ENCODE data around the gene ARHGAP26. TPM values are rescaled to one million over a fixed set of nuclear protein-coding genes. Genes with fewer than 3 reads are reported as not detected.
A peak's percentile ranks its signal among the peaks of the same experiment; 100 is the strongest.

ARHGAP26 gene
- total RNA-seq, 1 experiment from 2014 or later, result 11.8 TPM

GRCh38 chr5:143065996-143066522, 295.9 kb downstream of the ARHGAP26 start:
- in situ Hi-C loops (cut with HindIII; ENCODE audit: low pct_unique_long_range_greater_than_20kb, low sequenced_read_pairs), result no loop called here
- no peak for DNase-seq (ENCODE audit: low read depth, low spot score)

- in situ Hi-C loops (cut with HindIII; ENCODE audit: low pct_unique_long_range_greater_than_20kb, low sequenced_read_pairs), result no loop called here
- DNase-seq (ENCODE audit: low read depth, low spot score), result no peak
Measured at GRCh38 chr5:143066556-143067281, 296.5 kb downstream of the ARHGAP26 start.

DNA sequence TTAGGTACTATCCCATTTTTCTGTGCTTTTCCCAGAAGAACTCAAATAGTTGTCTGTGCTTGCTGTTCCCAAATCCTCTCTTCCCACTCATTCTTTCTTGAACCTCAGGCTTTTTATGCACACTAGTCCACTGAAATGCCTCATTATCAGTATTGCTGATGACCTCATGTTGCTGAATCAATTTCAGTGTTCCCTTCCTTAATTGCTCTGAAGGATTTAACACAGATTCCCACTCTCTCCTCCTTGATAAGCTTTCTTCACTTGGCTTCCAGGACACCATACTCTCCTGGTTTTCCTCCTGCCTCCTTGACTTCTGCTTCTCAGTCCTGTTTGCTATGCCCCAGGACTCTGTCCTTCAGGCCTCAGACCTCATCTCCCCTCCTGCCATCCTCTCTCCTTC, 298.5 kb downstream of the ARHGAP26 start:
- in situ Hi-C loops (cut with HindIII; ENCODE audit: low pct_unique_long_range_greater_than_20kb, low sequenced_read_pairs), result no loop called here
- no peak for DNase-seq (ENCODE audit: low read depth, low spot score)

- in situ Hi-C loops (cut with HindIII; ENCODE audit: low pct_unique_long_range_greater_than_20kb, low sequenced_read_pairs), result no loop called here
- no peak for DNase-seq (ENCODE audit: low read depth, low spot score)
Measured at GRCh38 chr5:143071927-143072326, 301.8 kb downstream of the ARHGAP26 start.

DNA sequence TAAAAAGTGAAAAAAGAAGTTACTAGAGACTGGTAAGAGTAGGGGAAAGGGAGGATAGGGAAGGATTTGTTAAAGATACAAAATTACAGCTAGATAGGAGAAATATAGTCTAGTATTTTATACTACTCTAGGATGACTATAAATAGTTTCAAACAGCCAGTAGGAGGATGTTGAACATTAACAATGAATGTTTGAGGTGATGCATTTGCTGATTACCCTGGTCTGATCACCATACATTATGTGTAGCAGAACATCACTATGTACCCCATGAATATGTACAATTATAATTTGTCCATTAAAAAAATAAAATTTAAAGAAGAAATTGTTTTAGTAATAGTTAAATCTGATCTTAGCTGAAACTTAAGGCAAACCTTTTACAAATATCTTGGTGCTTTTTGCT, 302.6 kb downstream of the ARHGAP26 start:
- in situ Hi-C loops (cut with HindIII; ENCODE audit: low pct_unique_long_range_greater_than_20kb, low sequenced_read_pairs), result no loop called here
- no peak for DNase-seq (ENCODE audit: low read depth, low spot score)

DNA sequence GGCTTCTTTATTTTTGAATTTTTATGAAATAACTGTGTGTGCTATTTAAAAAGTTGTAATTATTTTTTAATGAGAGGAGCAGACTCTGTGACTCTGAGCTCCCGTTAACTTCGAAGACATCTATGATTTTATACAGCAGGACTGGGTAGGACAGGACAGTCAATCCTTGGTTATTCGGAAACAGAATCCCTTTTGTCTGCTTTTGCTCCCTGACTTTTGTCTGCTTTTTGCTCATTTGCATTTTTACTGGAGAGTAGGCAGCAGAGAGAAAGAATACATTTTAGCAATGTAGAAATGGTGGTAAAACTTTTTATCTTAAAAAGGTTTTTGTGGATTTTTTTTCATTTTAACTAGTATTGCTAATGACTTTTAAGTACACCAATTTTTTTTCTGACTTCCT, 303.6 kb downstream of the ARHGAP26 start:
- in situ Hi-C loops (cut with HindIII; ENCODE audit: low pct_unique_long_range_greater_than_20kb, low sequenced_read_pairs), result no loop called here

DNA sequence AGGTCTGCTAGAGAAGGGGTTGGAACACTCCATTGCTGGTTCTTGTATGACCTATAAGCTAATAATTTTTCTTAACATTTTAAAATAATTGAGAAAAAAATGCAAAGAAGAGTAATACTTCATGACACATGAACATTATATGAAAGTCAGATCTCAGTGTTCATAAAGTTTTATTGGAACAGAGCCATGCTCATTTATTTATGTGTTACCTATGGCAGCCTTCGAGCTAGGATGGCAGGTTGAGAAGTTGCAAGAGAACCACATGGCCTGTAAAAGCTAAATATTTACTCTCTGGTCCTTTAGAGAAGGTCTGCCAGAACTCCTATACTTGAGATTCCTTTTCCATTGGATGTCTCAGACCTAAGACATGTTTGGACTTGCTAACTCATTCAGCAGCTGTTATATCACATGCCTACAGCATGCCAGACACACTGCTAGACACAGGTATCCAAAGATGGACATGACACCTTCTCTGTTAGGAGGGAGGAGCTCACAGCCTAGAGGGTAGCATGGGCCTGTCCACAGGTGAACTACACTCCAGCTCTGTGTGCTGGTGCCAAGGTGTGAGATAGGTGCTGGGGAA, 304.3 kb downstream of the ARHGAP26 start:
- no peak for DNase-seq (ENCODE audit: low read depth, low spot score)
- in situ Hi-C loops (cut with HindIII; ENCODE audit: low pct_unique_long_range_greater_than_20kb, low sequenced_read_pairs), result no loop called here

More for the DNA sequence above, 303.6 kb downstream of the ARHGAP26 start:
- DNase-seq (ENCODE audit: low read depth, low spot score), result peak; percentile 4

- DNase-seq (ENCODE audit: low read depth, low spot score), result no peak
- in situ Hi-C loops (cut with HindIII; ENCODE audit: low pct_unique_long_range_greater_than_20kb, low sequenced_read_pairs), result no loop called here
Measured at GRCh38 chr5:143076377-143076776, 306.2 kb downstream of the ARHGAP26 start.

GRCh38 chr5:143077453-143078103, 307.4 kb downstream of the ARHGAP26 start:
- in situ Hi-C loops (cut with HindIII; ENCODE audit: low pct_unique_long_range_greater_than_20kb, low sequenced_read_pairs), result no loop called here
- DNase-seq (ENCODE audit: low read depth, low spot score), result no peak

- no peak for DNase-seq (ENCODE audit: low read depth, low spot score)
- in situ Hi-C loops (cut with HindIII; ENCODE audit: low pct_unique_long_range_greater_than_20kb, low sequenced_read_pairs), result no loop called here
Measured at GRCh38 chr5:143078313-143078712, 308.1 kb downstream of the ARHGAP26 start.

- no peak for DNase-seq (ENCODE audit: low read depth, low spot score)
- in situ Hi-C loops (cut with HindIII; ENCODE audit: low pct_unique_long_range_greater_than_20kb, low sequenced_read_pairs), result no loop called here
Measured at GRCh38 chr5:143078971-143079370, 308.8 kb downstream of the ARHGAP26 start.

DNA sequence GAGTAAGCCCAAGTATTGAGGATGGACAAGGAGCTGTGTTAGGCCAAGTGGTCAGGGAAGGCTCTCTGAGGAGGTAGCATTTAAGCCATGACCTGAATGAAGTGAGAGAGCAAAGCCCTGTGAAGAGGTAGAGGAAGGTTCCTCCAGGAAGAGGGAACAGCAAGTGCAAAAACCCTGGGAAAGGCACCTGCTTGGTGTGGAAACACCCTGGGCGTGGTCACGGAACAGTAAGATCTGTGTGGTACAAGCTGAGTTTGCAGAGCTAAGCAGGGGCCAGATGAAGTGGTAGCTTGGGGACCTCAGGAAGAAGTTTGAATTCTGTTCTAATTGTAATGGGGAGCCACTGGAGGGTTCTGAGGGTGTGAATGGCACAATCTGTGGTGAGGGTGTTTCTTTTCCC, 310.2 kb downstream of the ARHGAP26 start:
- in situ Hi-C loops (cut with HindIII; ENCODE audit: low pct_unique_long_range_greater_than_20kb, low sequenced_read_pairs), result no loop called here

DNA sequence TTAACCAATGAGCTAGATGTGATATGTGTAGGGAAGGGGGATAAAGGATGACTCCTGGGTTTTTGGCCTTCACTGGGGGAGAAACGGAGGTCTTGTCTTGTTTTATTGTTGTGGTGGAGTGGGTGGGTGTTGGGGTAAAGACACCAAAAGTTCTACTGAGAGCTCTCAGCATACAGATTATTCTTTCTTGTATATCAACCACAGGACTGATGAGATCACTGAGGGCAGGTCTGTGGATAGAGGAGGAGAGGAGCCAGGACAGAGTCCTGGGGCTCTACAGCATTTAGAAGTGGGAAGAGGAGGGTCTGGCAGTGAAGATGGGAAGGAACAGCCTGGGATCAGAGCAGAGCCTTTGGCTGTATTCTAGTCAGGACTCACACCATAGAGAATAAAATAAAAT, 310.8 kb downstream of the ARHGAP26 start:
- DNase-seq (ENCODE audit: low read depth, low spot score), result no peak
- in situ Hi-C loops (cut with HindIII; ENCODE audit: low pct_unique_long_range_greater_than_20kb, low sequenced_read_pairs), result no loop called here

More for the DNA sequence above, 310.2 kb downstream of the ARHGAP26 start:
- DNase-seq (ENCODE audit: low read depth, low spot score), result no peak

DNA sequence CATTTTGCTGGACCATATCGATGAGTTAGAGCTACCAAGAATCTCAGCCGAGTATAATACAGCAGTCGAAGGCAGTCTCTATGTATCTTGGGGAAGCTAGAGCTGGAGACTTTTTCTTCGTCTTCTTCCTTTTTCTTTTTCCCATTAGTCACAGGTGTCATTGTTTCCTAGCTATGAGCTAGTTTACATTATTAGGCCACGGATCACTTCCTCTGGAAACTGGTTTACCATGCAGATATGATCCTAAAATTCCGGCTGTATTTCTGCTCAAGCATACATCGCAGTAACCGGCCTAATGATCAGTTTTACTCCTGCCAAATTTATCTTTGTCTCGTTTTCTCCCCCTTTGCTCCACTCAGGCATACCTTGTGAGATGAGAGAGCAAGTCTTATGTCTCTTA, 312.8 kb downstream of the ARHGAP26 start:
- DNase-seq (ENCODE audit: low read depth, low spot score), result no peak
- in situ Hi-C loops (cut with HindIII; ENCODE audit: low pct_unique_long_range_greater_than_20kb, low sequenced_read_pairs), result no loop called here

DNA sequence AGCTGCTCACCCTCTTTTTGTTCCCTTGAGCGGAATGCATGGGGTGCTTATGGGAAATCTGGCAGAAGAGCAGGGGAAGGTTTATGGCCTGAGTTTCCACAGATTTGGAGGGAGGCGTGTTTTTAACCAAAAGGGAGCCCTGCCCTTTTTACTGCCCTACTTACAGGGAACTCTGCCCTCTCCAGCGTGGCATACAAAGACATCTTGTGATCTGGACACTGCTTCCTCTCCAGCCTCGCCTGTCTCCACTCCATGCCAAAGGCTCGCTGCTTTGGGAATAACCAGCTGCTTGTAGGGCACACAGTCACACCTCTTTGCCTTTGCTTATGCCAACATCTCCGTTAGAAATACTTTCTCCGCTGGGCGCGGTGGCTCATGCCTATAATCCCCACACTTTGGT, 314.2 kb downstream of the ARHGAP26 start:
- no peak for DNase-seq (ENCODE audit: low read depth, low spot score)
- in situ Hi-C loops (cut with HindIII; ENCODE audit: low pct_unique_long_range_greater_than_20kb, low sequenced_read_pairs), result no loop called here

DNA sequence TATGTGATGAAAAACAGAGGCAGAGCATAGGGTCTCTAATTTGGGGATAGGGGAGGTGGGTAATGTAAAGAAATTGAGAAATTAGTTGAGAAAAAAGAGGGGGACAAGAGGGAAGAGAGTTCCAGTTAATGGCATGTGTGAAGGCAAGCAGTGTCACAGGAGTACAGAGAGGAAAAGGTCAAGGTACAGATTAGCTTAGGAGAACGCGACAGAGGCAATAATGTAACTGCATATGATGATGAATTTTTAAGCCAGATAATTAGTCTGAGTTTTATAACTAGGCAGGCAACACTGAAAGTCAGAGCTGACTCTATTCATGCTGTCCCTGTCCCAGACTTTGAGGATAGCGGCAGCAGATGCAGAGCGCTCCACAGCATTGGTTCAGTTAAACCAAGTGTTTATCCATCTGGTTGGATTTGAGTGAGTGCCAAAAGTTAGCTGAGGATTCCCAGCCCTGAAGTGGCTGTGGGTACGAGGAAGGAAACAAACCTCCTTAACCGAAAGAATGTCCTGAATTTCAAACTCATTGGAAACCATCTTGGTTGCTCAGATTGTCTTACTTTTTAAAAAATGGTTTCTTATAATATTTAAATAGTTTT, 315.2 kb downstream of the ARHGAP26 start:
- in situ Hi-C loops (cut with HindIII; ENCODE audit: low pct_unique_long_range_greater_than_20kb, low sequenced_read_pairs), result no loop called here
- no peak for DNase-seq (ENCODE audit: low read depth, low spot score)

DNA sequence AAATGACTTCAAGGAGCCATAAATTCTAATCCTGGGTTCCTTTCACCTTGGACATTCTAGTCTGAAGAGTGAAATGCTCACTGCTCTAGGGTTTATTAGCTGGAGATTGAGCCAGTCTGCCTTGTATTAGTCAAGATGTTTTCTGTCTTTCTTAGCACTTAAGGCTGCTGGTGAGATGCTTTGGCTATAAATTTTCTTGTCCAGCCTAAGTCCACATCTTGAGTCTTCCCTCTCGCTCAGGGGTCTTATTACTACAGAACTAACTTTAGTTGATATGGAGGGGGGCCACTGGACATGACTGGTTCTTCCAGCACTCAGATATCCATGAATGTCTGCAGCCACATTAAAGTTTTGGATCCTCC, 316.4 kb downstream of the ARHGAP26 start:
- no peak for DNase-seq (ENCODE audit: low read depth, low spot score)
- in situ Hi-C loops (cut with HindIII; ENCODE audit: low pct_unique_long_range_greater_than_20kb, low sequenced_read_pairs), result no loop called here

GRCh38 chr5:143086908-143087637, 316.9 kb downstream of the ARHGAP26 start:
- peak; percentile 55 for DNase-seq (ENCODE audit: low read depth, low spot score)
- in situ Hi-C loops (cut with HindIII; ENCODE audit: low pct_unique_long_range_greater_than_20kb, low sequenced_read_pairs), result no loop called here

All from SK-MEL-5 (cell line).